Gastrocnemius medialis (tissue), 4 donors: ENCODE results near the gene MAGOHB.
"Not testable (repeated sequence)": the region's sequence is repeated elsewhere in the genome, so short reads cannot be mapped to it uniquely, and the experiment has no call there.

ENCODE experiments used
- POLR2A ChIP-seq, 2 donors: fragments of 450-650 bp; IDR thresholded peaks; one replicate each; pipeline ENCODE4 v1.6.1; 2017; ENCODE audit warnings: antibody characterized with exemption in 2 of 2, mild to moderate bottlenecking in 2 of 2, moderate library complexity in 2 of 2
- TF ChIP-seq, protein P1 (sequence below), 5 experiments: fragments of 450-650 bp in 3 of 5; fragments of 200-600 bp in 2 of 5; sonication (generic) in 2 of 5; IDR thresholded peaks in 4 of 5; conservative IDR thresholded peaks in 1 of 5; 1 replicate in 4 of 5; 2 replicates in 1 of 5; pipeline ENCODE4 v1.5.1; 2016 to 2019; ENCODE audit warnings: antibody characterized with exemption in 5 of 5, mild to moderate bottlenecking in 3 of 5, moderate library complexity in 3 of 5

DNA sequence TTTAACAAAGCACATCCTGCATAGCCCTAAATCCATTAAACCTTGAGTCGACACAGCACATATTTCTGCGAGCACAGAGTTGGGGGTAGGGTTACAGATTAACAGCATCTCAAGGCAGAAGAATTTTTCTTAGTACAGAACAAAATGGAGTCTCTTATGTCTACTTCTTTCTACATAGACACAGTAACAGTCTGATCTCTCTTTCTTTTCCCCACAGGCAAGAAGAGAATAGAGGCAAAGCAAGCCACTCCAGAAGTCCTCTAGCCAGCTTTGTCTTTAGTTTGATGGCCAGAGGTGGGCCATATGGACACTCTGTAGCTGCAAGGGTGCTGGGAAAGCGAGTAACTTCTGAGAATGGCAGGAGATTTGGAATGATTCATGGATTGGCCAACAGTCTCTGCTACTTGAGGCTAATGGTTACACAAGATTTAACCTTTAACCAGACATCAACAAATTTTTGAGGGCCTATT is 41.4 kb downstream of the MAGOHB start:
- TF ChIP-seq, protein P1, sequence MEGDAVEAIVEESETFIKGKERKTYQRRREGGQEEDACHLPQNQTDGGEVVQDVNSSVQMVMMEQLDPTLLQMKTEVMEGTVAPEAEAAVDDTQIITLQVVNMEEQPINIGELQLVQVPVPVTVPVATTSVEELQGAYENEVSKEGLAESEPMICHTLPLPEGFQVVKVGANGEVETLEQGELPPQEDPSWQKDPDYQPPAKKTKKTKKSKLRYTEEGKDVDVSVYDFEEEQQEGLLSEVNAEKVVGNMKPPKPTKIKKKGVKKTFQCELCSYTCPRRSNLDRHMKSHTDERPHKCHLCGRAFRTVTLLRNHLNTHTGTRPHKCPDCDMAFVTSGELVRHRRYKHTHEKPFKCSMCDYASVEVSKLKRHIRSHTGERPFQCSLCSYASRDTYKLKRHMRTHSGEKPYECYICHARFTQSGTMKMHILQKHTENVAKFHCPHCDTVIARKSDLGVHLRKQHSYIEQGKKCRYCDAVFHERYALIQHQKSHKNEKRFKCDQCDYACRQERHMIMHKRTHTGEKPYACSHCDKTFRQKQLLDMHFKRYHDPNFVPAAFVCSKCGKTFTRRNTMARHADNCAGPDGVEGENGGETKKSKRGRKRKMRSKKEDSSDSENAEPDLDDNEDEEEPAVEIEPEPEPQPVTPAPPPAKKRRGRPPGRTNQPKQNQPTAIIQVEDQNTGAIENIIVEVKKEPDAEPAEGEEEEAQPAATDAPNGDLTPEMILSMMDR (IDR thresholded peaks at IDR 0.05 in 4 of 5, conservative IDR thresholded peaks at IDR 0.05 in 1 of 5): not testable (repeated sequence)
- TF ChIP-seq POLR2A (IDR thresholded peaks at IDR 0.05): not testable (repeated sequence)
